HG03025 (cell line): ENCODE measurements around the gene SAMD10.
"Not testable (repeated sequence)": the region's sequence is repeated elsewhere in the genome, so short reads cannot be mapped to it uniquely, and the experiment has no call there.

Experiments
- ATAC-seq: cut with Tn5 transposase; IDR thresholded peaks from one replicate; pipeline ENCODE4 v1.9.1; 2021; ENCODE audit warnings: mild to moderate bottlenecking, moderate library complexity; ENCODE audit not compliant: unreplicated experiment, low FRiP score

SAMD10 gene

DNA sequence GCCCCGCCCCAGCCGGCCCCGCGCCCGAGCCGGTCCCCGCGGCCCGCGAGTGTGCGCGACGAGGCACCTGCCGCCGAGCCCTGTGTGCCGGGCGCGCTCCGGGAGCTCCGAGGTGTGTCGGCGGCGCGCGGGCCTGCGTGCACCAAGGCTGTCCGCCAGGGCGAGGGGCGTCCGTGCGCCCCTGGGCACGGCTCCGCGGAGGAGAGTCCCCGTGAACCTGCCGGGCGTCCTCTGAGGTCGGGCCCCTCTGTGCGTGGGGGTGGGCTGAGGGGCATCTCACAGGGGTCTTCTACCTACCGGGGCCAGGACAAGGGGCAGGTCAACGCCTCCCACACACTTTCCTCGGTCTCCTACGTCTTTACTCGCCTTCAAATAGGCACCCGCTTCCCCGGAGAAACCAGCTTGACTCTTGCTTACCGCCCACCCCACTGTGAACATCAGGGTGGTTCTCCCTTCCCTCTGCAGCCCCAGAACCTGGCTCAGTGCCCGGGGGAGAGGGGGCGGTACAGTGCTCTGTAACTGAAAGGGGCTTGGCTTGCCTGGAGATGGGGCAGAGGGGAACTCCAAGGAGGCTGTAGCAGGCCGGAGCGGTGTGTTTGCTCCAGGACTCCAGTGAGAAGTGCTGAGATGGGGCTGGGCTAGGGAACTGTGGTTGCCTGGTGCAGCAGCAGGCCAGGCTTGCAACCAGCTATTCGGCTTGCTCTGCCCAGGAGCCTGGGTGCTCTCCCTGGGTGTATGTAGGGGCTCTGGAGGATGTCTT is at the start of gene SAMD10:
SAMD10 (minus strand) TSS at position 86 of the 760 bp plus-strand sequence. CDS start 175 bp downstream, outside the sequence.
- ATAC-seq = no peak

DNA sequence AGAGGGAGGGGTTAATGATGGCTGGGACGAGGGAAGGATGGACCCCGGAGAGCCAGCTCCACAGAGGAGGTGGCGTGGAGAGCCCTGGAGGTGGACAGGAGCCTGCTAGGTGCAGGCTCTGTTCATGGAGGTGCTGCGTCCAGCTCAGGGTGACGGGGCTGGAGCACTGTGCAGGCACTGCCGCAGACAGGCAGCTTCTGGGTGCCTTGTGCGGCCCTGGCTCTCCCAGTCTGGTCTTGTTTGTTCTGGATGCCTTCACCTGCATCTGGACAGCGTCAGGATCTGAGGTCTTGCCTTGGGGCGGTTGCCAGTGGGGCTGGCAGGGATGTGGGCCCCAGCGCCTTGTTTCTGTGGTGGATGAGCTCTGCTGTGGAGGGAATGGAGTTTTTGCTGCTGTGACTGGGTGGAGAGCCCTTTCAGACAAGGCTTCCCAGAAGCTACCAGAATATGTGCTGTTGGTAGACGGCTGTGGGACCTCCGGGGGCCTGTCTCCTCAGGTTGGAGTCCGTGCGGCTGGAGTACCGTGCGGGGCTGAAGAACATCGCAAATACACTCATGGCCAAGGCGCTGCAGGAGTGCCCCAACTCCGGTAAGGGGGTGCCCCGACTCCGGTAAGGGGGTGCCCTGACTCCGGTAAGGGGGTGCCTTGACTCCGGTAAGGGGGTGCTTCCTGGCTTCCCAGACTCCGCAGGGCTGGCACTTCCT is 48.7 kb upstream of the SAMD10 start:
- ATAC-seq = no peak

DNA sequence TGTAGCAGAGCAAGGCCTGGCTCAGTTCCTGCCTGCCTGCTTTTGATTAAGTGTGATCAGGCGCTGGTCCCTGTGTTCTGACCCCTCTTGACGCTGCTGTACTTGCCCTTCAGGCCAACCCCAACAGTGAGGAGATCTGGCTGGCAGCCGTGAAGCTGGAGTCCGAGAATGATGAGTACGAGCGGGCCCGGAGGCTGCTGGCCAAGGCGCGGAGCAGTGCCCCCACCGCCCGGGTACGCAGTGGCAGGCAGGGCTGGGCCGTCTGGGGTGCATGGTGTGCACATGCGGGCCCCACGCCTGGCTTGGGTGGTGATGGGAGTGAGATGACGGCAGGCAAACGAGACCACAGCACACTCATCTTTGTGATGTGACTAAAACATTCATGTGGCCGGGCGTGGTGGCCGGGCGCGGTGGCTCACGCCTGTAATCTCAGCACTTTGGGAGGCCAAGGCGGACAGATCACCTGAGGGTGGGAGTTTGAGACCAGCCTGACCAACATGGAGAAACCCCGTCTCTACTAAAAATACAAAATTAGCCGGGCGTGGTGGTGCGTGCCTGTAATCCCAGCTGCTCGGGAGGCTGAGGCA is 46.5 kb upstream of the SAMD10 start:
- no peak for ATAC-seq

GRCh38 chr20:64025101-64025825 is 45.8 kb upstream of the SAMD10 start:
- ATAC-seq = no peak

DNA sequence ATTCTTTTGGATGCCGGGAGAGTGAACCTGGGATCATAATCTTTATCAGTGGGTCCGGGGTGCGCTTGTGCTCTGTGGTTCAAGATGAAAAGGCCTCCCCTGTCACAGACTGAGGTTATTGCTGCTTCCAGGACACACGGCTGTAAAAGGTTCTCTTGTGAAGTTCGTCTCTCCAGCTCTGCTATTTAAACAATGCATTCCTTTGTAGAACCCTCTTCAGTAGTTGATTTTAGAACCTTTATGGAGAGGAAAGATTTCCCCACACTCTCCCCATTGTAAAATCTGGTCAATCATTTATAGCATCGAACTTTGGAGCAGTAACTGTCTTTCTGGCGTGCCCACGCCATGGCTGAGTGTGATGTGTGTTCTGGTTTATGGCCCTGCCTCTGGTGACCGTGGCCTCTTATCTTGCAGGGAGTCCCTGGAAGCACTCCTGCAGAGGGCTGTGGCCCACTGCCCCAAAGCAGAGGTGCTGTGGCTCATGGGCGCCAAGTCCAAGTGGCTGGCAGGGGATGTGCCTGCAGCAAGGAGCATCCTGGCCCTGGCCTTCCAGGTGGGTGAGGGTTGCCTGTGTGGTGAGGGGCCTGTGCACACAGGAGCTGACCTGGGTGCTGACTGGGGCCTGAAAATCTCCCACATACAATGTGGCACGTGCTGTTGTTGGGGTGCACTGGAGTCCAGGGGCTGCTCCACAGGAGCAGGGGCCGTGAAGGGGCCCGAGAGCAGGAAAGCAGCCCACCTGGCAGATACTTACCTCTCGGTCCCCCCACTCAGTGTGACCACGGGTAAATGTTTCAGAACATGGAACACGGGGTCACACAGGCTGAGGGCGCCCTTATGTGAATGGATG is 44.9 kb upstream of the SAMD10 start:
- ATAC-seq = no peak

- ATAC-seq = no peak
Measured at GRCh38 chr20:64023361-64024140, 44.1 kb upstream of the SAMD10 start.

GRCh38 chr20:64022671-64023360 is 43.4 kb upstream of the SAMD10 start:
- ATAC-seq = no peak

- no peak for ATAC-seq
Measured at GRCh38 chr20:64021124-64021975, 41.9 kb upstream of the SAMD10 start.

GRCh38 chr20:64015635-64016034 is 36.2 kb upstream of the SAMD10 start:
- no peak for ATAC-seq

GRCh38 chr20:64012385-64013154 is 33.1 kb upstream of the SAMD10 start:
- not testable (repeated sequence) for ATAC-seq

DNA sequence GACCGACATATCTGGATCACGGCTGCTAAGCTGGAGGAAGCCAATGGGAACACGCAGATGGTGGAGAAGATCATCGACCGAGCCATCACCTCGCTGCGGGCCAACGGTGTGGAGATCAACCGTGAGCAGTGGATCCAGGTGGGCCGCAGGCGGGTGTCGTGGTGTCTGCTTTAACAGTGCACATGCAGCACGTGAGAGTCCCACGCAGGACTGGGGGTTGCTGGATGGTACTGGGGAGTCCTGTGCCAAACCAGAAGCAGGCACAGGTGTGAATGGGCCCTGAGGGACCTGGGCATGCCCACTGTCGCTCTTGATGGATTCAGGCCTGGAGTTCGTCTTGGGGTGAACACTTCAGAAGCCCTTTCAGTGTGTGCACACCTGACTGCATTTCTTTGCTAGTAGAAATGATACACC is 31.9 kb upstream of the SAMD10 start:
- no peak for ATAC-seq

GRCh38 chr20:64010711-64011237 is 31.3 kb upstream of the SAMD10 start:
- no peak for ATAC-seq

GRCh38 chr20:64009811-64010387 is 30.5 kb upstream of the SAMD10 start:
- ATAC-seq = no peak

DNA sequence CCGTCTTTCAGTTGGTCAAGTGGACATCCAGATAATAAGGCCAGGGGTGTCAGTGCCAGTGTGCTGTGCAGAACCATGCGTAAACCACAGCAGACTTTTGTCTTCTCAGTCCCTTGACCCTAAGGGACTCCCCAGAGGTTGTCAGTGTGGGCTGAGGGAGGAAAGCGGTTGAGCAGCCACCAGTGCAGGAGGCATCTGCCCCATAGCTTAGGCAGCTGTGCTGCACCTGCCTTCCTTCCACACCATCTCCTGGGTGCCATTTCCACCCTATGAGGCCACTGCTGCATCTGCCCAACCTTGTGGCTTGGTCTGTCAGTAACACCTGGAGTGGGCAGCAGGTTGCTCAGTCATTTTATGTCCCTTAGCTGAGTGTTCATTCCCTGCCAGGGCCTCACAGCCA is 27.5 kb upstream of the SAMD10 start:
- no peak for ATAC-seq

DNA sequence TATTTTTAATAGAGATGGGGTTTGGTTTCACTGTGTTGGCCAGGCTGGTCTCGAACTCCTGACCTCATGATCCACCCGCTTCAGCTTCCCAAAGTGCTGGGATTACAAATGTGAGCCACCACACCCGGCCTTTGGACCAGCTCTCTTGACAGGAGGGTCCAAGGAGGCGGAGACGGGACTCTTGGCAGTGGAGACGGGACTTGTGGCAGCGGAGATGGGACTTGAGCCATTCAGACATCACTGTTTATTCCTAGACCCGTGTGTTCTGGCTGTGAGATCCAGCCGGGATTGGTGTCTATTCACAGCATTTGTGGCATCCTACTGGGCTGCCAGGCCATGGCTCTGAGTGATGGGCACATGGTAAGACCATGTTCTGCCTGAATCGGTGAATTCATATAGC is 27.0 kb upstream of the SAMD10 start:
- ATAC-seq = no peak

- no peak for ATAC-seq
Measured at GRCh38 chr20:64005394-64005793, 26.0 kb upstream of the SAMD10 start.
